ENCODE results near the gene SSH3.

The SSH3 gene

DNA sequence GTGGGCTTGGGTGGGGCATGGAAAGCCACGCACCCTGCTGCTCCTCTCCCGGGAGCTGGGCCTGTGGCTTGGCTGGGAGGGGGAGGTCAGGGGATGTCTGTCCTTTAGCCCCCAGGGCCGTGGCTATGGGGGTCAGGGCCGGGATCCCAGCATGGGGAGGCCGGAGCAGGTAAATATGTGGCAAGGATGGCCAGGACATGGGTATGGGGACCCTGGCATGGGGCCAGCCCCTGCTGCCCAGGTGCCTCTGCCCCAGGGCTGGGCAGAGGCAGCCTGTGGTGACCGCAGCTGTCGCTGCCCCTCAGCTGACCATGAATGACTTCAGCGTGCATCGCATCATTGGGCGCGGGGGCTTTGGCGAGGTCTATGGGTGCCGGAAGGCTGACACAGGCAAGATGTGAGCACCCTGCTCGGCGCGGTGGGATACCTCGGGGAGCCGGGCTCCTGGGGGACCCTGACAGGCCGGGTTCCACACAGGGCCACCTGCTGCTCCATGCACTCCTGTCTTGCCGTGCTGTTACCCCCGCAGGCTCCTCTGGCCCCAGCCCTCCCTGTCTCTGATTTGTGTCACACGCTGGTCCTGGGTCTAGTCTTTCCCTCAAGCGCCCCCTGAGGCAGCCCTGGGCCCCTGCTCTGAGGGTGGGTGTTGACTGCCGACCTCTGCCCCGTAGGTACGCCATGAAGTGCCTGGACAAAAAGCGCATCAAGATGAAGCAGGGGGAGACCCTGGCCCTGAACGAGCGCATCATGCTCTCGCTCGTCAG, 22.4 kb upstream of the SSH3 start:
- no peak for DNase-seq

DNA sequence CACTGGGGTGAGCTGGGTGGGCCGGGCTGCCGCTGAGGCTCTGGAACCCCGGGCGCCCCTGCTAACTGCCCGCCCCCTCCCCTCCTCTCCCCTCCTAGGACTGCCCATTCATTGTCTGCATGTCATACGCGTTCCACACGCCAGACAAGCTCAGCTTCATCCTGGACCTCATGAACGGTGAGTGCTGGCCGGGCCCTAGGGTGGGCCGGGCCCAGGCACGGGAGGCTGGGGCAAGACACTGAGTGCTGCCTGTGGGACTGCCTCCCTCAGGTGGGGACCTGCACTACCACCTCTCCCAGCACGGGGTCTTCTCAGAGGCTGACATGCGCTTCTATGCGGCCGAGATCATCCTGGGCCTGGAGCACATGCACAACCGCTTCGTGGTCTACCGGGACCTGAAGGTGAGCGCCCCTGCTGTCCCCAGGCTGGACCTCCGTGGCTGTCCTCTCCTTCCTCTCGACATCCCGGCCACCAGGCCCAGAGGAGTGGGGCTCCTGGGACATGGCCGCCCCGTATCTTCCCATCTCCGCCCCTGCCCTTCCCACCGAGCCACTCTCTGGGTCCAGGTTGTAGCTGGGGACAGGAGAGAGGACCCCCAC, 21.7 kb upstream of the SSH3 start:
- no peak for DNase-seq

DNA sequence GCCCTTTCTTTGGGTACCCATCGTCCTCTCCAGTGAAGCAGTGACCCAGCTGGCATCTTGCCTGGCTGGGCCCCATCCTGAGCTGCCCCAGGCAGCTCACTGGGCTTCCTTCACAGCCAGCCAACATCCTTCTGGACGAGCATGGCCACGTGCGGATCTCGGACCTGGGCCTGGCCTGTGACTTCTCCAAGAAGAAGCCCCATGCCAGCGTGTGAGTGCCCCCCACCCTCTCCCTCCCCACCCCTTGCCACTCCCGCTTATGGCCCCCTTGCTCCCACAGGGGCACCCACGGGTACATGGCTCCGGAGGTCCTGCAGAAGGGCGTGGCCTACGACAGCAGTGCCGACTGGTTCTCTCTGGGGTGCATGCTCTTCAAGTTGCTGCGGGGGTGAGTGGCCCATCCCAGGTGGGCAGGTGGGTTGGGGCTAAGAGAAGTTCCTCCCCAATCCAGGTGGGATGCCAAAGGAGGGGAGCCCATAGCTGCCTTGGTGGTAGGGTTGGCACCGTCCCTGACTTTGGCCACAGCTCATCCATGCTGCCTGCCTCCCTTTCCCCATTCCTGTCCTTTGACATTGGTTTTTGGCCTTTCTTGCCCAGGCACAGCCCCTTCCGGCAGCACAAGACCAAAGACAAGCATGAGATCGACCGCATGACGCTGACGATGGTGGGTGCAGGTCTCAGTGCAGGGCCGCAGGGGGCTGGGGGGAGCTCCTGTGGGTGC, 21.0 kb upstream of the SSH3 start:
- no peak for DNase-seq

DNA sequence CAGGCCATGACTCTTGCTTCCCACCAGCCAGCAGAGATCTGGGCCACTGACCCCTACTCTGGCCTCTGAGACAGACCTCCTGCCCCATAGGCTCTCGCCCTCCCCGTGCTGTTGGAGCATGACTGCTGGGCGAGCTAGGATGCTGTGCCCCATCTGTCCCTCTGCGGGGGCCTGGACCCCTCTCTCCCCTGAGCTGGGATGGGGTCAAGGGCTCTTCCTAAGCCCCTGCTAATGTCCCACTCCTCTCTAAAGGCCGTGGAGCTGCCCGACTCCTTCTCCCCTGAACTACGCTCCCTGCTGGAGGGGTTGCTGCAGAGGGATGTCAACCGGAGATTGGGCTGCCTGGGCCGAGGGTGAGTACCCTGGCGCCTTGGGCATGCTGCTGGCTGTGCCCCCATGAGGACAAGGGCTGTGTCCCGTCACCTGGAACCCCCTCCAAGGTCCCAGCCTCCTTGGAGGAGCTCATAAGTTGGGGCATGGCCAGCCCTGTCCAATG, 20.4 kb upstream of the SSH3 start:
- DNase-seq: no peak

DNA sequence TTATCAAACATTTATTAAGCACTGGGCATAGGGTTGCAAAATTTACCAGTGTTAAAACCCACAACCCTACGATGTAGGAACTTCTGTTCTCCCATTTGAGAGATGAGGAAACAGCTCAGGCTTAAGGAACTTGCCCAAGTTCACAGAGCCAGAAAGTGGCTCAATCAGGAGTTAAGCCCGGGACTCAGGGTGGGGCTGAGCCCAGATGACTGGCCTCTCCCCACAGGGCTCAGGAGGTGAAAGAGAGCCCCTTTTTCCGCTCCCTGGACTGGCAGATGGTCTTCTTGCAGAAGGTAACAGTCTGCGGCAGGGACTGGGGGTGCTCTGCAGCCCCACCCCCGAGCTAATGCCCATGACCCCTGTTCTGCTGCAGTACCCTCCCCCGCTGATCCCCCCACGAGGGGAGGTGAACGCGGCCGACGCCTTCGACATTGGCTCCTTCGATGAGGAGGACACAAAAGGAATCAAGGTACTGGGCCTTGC, 19.8 kb upstream of the SSH3 start:
- no peak for DNase-seq

DNA sequence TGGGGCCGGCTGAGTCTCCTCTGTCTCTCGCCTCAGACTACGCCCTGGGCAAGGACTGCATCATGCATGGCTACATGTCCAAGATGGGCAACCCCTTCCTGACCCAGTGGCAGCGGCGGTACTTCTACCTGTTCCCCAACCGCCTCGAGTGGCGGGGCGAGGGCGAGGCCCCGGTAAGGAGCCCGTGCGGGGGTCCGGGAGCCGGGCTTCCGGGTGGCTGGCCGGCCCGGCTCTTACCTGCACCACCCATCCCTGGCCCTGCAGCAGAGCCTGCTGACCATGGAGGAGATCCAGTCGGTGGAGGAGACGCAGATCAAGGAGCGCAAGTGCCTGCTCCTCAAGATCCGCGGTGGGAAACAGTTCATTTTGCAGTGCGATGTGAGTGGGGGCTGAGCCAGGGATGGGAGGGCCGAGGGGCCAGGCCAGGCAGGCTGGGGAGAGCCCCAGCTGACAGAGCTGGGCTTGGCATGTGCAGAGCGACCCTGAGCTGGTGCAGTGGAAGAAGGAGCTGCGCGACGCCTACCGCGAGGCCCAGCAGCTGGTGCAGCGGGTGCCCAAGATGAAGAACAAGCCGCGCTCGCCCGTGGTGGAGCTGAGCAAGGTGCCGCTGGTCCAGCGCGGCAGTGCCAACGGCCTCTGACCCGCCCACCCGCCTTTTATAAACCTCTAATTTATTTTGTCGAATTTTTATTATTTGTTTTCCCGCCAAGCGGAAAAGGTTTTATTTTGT, 18.4 kb upstream of the SSH3 start:
- no peak for DNase-seq

DNA sequence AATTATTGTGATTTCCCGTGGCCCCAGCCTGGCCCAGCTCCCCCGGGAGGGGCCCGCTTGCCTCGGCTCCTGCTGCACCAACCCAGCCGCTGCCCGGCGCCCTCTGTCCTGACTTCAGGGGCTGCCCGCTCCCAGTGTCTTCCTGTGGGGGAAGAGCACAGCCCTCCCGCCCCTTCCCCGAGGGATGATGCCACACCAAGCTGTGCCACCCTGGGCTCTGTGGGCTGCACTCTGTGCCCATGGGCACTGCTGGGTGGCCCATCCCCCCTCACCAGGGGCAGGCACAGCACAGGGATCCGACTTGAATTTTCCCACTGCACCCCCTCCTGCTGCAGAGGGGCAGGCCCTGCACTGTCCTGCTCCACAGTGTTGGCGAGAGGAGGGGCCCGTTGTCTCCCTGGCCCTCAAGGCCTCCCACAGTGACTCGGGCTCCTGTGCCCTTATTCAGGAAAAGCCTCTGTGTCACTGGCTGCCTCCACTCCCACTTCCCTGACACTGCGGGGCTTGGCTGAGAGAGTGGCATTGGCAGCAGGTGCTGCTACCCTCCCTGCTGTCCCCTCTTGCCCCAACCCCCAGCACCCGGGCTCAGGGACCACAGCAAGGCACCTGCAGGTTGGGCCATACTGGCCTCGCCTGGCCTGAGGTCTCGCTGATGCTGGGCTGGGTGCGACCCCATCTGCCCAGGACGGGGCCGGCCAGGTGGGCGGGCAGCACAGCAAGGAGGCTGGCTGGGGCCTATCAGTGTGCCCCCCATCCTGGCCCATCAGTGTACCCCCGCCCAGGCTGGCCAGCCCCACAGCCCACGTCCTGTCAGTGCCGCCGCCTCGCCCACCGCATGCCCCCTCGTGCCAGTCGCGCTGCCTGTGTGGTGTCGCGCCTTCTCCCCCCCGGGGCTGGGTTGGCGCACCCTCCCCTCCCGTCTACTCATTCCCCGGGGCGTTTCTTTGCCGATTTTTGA, 17.5 kb upstream of the SSH3 start:
- no peak for DNase-seq

DNA sequence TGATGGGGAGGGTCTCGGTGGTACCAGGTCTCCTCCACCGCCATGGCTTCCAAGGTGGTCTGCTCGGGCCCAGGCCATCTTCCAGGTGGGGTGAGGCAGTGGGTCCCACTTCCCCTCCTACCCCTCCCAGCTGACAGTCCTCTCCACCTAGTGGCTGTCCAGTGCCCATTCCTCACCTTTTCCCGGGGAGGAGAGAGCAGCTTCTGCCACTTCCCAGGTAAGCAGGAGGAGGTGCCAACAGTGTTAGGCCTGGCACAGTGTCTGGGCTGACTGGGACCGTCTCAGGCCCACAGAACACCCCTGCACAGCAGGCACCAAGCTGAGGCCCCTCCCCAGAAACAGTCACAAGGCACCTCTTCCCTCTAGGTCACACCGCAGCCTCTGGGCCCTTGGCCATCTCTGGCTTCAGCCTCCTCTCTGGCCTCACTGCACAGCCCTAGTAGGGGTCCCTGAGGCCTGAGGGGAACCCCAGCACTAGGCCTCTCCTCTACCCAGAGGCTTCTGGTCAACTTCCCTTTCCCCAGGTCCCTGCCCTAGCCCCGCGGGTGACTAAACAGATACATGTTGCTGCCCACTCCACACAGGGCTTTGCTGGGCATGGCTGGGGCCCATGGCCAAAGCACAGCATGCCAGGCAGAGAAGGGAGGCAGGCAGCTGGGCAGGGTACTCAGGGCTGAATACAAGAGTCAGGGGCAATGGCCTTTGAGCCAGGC, 16.6 kb upstream of the SSH3 start:
- DNase-seq: no peak

DNA sequence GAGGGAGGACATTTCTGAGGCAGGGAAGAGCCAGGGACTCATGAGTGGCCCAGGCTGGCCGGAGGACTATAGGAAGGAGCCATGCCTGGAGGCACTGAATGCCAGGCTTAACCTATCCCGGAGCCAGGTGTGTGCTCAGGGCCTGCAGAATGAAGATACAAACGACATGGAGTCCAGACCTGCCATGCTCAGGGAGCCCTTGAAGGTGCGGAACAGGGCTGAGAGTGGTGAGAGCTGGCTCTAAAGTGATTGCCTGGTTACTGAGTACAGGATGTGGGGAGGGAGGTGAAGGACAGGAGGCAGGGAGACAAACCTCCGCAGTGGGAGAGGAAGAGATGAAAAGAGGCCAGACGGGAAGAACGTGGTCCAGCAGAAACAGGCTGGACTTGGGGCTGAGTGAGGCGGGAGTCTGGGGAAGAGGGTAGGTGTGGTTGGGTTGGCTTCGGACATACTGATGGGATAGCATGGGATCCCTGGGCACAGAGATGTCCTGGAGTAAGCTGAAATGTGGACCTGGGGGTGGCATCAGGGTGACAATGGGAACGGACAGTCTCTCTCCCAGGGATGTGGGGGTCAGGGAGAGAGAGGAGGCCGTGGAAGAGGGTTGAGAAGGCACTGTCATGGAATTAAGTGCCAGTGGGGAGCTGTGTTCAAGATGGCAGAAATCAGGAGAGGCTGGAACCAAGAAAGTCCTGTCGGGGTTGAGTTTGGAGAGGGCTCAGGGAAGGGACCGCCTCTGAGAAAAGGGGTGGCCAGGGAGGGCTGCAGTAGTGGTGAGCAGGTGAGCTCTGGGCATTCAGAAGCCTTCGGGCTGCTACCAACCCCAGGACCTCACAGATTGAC, 15.8 kb upstream of the SSH3 start:
- no peak for DNase-seq

DNA sequence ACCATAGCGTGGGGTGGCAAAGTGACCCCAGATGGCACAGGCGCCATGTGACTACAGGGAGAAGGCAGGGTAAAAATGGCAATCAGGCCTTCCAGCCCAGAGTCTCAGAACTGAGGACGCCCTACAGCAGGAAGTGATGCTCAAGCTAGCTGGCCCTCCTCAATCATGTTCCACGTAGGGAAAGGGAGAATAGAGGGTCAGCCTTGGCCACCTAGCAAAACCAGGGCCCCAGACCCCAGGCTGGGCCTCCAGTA, 15.2 kb upstream of the SSH3 start:
- DNase-seq: no peak

DNA sequence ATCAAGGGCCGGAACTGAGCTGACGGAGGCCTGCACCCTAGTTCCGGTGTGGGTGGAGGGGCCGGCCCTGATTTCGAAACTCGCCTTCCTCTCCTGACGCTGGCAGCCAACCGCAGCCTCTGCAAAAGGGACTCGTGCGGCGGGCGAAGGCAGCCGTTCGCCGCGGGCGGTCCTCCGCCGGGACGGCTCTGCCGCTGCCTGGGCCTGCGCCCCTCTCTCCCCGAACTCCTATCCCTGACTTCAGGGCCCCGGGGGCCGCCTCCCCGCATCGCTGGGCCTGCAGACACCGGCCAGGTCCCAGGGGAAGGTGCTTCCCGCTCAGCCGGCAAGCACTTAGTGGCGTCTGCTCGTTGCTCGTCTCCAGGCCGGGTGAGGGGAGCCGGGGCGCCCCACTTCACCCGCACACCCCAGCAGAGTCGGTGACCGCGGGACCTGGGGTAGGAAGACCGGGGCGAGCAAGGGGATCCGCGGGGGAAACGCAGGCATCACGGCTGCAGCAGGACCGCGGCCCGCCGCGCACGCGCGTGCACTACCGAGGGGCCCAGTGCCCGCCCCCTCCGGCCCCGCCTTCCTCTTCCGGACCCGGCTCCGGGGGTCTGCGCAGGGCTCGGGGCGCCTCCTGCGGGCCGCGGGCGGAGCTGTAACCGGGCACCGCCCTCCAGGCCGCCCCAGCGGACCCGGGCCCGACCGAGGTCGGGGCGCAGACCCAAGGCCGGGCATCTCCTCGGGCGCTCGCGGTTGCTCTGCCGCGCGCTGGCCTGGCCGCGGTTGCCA, 14.7 kb upstream of the SSH3 start:
- DNase-seq: peak; percentile 64

DNA sequence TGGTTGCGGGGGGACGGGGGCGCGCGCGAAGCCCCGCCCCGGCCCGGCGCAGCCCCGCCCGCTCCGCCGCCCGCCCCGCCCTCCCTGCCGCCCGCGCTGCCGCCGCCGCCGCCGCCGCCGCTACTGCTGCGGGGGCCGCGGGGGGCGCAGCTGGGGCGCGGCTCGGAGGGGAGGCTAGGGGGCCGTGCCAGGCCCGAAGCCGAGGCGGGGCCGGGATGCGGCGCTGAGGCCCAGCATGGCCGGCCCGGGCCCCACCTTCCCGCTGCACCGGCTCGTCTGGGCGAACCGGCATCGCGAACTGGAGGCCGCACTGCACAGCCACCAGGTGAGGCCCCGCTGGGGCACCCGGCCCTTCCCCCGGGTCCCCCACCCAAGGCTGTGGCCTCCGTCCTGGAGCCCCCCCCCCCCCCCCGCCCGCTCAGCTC, 14.1 kb upstream of the SSH3 start, which contains the start of gene ANKRD13D:
Gene ANKRD13D, plus strand, starts transcription at position 78 of the 425 bp plus-strand sequence. Its CDS starts 158 bp downstream, at position 236.
- DNase-seq: peak; percentile 41

DNA sequence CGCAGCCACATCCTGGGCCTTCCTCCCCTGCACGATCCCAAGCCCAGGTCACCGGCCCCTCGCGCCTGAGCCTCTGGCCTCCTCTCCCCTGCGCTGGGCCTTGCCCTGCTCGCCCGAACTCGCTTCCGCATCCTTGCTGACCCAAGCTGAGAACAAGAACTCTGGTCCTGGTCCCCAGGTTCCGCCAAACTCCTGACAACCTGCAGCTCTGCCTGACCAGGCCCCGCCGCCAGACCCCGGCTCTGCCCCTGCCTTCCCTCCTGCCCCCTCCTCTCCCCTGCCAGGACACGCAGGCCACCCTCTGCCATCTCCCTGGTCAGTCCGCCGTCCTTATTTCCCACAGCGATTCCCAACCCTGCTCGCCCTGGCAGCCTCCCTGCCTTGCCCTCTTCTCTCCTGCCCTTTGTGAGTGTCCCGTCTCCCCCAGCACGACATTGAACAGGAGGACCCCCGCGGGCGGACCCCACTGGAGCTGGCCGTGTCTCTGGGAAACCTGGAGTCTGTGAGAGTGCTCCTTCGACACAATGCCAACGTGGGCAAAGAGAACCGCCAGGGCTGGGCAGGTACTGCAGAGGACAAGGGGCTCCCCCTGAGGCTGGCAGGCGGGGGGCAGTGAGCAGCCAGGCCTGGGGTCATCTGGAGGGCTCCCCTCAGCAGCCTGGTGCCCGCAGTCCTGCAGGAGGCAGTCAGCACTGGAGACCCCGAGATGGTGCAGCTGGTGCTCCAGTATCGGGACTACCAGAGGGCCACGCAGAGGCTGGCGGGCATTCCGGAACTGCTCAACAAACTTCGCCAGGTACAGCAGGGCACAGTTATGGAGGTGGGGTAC, 13.5 kb upstream of the SSH3 start:
- DNase-seq: no peak

DNA sequence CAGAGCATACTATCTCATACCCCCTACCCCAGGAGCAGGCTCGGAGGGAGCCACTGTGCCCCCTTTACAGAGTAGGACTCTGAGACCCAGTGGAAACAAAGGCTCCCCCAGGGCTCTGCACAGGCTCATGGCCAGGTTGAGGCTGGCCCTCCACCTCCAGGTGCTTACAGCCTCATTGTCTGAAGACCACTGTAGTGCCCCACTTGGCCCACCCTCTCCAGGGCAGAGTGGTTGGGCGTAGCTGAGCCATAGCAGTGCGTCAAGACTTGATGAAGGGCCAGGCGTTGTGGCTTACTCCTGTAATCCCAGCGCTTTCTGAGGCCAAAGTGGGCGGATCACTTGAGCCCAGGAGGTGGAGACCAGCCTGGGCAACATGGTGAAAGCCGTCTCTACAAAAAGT, 12.5 kb upstream of the SSH3 start:
- no peak for DNase-seq

DNA sequence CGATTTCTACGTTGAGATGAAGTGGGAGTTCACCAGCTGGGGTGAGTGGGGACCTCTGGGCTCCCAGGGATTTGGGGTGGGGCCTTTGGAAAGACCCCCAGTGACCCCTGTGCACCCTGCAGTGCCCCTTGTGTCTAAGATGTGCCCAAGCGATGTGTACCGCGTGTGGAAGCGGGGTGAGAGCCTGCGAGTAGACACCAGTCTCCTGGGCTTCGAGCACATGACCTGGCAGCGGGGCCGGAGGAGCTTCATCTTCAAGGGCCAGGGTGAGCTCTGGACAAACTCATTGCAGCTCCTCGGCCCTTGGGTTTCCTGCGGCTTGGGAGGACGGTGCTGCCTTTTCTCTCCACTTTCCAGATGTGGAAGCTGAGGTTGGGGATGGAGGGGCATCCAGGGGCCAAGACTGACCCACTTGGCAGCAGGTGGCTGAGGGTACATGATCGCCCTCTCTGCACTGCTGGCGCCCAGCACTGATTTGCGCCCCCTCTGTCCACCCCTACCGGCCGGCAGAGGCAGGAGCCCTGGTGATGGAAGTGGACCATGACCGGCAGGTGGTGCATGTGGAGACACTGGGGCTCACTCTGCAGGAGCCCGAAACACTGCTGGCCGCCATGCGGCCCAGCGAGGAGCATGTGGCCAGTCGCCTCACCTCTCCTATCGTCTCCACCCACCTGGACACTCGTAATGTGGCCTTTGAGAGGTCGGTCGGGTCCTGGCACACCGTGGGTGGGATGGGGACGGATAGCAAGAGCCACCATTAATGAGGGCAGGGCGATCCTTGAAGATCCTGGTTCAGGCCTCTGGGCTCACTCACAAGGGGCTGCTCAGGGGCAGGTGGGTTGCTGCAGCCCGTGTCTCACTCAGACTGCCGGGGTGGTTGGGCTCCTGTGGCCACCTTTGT, 11.6 kb upstream of the SSH3 start:
- DNase-seq: no peak

DNA sequence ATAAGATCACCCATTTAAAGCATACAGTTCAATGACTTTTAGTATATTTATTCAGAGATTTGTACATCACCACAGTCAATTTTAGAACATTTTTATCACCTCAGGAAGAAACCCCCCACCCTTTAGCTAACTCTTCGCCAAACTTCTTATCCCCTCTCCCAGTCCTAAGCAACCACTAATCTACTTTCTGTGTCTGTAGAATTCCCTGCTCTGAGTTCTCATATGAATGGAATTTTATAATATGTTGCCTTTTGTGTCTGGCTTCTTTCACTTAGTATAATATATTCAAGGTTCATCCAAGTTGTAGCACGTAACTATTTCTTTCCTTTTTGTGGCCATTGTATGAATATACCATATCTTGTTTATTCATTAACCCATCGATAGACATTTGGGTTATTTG, 10.7 kb upstream of the SSH3 start:
- no peak for DNase-seq

DNA sequence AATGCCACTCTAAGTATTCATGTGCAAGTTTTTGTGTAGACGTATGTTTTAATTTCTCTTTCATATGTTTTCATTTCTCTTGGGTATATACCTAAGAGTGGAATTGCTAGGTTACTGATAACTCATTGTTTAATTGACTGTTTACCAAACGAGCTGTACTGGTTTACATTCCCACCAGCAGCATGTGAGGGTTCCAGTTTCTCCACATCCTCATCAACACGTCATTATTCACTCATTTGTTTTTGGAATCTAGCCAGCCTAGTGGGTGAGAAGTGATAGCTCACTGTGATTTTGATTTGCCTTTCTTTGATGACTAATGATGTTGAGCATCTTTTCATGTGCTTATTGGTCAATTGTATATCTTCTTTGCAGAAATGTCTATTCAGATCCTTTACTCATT, 10.2 kb upstream of the SSH3 start:
- DNase-seq: no peak

DNA sequence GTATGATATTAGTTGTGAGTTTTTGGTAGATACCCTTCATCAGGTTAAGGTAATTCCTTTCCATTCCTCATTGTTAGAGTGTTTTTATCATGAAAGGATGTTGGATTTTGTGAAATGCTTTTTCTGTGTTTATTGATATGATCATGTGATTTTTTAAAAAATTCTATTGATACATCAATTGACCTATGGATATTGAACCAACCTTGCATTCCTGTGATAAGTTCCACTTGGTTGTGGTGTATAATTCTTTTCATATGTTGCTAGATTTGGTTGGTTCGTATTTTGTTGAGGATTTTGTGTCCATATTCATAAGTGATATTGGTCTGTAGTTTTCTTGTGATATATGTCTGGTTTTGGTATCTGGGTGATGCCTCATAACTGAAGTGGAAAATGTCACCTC, 7.5 kb upstream of the SSH3 start:
- DNase-seq: no peak

Measured in NCI-H2107 (cell line).